NCI-H1048 (cell line): ENCODE measurements around the gene AP1M2.
A peak's percentile ranks its signal among the peaks of the same experiment; 100 is the strongest.
"Not testable (repeated sequence)": the region's sequence is repeated elsewhere in the genome, so short reads cannot be mapped to it uniquely, and the experiment has no call there.

ENCODE experiments used
- DNase-seq: peaks from one replicate; lab custom pipeline; 2025; lab: John Stamatoyannopoulos, UW

The AP1M2 gene

DNA sequence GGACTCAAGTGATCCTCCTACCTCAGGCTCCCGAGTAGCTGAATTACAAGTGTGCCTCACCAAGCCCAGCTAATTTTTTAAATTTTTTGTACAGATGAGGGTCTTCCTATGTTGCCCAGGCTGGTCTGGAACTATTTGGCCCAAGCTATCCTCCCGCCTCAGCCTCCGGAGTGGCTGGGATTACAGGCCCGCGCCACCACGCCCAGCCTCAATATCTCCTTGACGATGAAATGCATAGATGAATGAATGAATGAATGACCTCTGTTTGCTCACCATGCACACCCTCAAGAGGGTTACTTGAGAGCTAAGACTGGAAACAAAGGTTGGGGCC lies 14.9 kb upstream of the AP1M2 start:
- DNase-seq, result no peak

DNA sequence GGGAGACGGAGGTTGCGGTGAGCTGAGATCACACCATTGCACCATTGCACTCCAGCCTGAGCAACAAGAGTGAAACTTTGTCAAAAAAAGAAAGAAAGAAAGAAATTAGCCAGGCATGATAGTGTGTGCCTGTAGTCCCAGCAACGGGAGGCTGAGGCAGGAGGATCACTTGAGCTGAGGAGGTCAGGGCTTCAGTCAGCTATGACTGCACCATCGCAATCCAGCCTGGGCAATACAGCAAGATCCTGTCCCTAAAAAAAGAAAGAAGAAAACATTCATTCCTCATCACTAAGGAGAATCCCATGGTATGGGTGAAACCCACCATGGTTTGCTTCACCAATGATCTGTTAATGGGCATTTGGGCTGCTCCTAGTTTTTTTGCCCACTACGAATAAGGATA lies 13.0 kb upstream of the AP1M2 start:
- no peak for DNase-seq

DNA sequence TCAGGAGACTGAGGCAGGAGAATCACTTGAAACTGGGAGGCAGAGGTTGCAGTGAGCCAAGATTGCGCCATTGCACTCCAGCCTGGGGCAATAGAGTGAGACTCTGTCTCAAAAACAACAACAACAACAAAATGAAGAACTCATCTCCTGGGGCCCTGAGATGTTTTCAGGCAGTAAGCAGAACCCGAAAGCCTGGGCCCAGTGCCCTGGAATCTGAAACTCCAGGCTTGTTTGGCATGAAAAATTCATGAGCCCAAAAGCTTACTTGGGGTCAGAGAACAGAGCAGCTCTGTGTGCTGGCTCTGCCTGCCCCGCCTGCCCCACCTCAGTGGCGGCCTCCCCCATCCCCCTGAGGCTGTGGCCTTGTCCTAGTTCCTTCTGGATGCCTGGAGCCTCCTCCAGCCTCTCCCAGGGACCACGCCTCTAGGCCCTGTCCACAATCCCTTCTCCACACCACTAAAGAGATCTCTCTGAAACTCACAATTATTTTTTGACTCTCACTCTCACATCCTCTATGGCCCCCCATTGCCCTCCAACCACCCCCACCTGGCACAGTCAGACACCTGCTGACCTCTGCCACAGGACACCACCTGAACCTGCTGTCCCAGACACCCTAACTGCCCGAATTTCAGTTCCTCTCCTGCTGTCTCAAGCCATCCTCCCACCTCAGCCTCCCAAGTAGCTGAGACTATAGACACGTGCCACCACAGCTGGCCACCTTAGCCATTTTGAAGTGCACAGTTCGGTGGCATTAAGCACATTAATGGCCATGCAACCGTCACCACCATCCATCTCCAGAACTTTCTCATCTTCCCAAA lies 6.9 kb upstream of the AP1M2 start:
- no peak for DNase-seq

DNA sequence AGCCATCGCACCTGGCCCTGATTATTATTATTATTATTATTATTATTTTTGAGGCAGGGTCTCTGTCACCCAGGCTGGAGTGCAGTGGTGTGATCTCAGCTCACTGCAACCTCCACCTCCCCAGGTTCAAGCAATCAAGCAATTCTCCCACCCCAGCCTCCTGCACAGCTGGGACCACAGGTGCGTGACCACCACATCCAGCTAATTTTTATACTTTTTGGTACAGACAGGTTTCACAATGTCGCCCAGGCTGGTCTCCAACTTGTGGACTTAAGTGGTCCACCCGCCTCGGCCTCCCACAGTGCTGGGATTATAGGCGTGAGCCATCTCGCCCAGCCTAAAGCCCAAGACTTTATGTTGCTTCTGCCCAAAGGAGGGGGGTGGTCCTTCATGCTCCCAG lies 6.0 kb upstream of the AP1M2 start:
- no peak for DNase-seq

DNA sequence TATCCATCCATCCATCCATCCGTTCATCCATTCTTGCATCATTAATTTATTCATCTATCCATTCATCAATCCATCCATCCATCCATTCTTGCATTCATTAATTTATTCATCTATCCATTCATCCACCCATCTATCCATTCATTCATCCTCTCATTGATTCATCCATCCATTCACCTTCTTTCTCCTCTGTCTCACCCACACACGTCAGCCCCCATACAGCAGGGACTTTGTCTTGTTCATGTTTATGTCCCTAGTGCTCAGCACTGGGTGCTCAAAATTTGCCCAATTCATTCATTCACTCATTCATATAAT lies 683 bp upstream of the AP1M2 start:
- DNase-seq, result no peak

DNA sequence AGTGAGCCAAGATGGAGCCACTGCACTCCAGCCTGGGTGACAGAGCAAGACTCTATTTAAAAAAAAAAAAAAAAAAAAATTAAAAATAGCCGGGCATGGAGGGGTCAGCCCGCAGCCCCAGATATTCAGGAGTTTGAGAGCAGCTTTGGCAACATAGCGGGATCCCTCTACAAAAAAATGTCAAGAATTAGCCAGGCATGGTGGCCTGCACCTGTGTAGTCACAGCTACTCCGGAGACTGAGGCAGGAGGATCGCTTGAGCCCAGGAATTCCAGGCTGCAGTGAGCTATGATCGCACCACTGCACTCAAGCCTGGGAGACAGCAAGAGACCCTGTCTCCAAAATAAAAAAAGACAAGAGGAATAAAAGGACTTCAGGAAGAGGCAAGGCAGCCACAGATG lies 716 bp downstream of the AP1M2 start:
- DNase-seq, result no peak

DNA sequence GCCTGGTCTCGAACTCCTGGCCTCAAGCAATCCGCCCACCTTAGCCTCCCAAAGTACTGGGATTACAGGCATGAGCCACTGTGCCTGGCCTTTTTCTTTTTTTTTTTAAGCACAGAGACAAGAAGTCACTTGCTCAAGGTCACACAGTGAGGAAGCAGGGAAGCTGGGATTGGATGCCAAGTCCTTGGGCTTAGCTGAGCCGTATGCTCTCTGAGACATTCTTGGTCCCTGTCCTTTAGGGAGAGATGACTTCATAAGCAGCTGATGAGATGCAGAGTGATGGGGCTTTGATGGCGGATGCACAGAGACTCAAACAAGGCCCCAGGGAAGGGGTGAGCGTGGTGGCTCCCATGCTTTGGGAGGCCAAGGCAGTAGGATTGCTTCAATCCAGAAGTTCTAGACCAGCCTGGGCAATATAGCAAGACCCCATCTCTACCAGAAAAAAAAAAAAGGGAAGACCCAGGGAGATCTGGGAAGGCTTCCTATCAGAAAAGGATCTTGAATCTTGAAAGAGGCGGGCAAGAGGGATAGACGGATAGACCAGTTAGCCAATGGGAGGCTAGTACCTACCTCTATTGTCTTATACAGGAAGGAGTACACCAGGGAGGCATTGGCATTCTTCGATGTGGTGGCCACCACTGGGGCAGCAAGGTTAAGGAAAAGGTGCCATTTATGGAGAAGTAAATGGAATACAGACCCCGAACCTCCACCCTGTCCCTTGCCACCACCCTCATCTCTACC lies 3.9 kb downstream of the AP1M2 start:
- no peak for DNase-seq

DNA sequence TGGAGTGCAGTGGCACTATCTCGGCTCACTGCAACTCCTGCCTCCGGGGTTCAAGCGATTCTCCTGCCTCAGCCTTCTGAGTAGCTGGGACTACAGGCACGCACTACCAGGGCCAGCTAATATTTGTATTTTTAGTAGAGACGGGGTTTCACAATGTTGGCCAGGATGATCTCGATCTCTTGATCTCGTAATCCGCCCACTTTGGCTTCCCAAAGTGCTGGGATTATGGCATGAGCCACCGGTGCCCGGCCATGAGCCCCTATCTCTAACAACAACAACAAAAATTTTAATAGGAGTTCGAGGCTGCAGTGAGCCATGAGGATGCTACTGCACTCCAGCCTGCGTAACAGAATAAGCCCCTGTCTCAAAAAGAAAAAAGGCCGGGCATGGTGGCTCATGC lies 5.0 kb downstream of the AP1M2 start:
- no peak for DNase-seq

DNA sequence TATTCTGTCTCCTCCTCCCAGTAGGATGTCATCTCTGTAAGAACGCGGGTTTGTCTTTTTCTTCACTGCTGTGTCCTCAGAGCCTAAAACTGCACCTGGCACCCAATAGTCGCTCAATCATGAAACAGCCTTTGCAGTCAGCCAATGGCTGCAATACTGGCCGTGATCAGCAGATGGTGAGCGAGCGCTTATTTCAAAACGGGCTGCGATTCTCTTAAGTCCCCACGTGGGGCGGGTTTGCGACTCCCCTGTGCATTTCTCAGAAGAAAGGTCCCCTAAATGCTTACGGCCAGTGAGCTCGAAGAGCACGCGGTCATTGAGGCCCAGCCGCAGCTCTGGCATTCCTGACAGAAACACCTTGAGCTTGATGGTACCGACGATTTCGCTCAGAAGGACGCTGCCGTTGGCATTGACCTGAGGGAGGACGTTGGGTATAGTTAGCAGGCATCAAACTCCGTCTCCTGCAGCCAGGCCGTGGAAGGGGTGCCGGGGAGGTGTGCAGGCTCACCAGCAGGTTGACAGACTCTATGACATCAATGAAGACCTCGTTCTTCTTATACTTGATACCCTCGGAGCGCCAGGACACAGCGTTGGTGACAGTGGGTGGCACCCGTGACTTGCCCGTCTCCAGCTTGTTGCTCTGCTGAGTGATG lies 6.0 kb downstream of the AP1M2 start:
- DNase-seq, result peak; percentile 49

DNA sequence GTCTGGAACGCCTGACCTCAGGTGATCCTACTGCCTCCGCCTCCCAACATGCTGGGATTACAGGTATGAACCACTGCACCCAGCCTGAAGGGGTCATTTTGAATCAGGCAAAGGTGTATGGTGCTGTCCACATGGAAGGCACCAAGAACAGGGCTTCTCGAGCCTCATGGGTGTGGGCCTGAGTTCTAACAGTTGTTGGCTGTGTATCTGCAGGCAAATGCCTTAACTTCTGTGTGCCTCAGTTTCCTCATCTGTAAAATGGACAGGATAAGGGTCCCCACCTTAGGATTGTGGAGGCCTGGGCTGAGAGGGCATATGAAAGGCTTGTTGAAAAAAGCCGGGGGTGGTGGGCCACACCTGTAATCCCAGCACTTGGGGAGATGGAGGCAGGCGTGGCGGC lies 9.2 kb downstream of the AP1M2 start:
- DNase-seq, result no peak

DNA sequence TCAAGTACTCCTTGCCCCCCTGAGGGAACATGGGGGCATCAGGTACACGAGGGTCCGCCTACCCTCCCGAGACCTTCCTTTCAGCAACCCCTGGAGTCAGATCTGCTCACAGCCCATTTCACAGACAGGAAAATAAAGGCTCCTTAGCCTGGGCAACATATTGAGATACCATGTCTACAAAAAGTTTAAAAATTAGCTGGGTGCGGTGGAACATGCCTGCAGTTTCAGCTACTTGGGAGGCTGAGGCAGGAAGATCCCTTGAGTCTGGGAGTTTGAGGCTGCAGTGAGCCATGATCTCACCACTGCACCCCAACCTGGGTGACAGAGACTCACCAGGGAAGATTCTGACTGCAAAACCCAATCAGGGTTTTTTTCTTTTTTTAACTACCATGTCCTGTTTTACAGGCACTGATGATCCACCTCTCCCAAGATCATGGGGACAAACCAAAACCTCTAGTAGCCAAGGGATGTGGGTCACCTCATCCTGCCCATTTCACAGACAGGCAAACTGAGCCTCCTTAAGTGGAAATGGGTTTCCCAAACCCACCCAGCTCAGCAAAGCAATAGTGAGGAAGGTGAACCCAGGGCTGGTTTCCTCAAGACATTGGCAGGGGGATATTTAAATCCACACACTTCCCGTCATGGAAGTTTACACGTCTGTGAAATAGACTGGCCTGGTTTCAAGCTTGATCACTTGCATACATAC lies 11.9 kb downstream of the AP1M2 start:
- DNase-seq, result no peak

DNA sequence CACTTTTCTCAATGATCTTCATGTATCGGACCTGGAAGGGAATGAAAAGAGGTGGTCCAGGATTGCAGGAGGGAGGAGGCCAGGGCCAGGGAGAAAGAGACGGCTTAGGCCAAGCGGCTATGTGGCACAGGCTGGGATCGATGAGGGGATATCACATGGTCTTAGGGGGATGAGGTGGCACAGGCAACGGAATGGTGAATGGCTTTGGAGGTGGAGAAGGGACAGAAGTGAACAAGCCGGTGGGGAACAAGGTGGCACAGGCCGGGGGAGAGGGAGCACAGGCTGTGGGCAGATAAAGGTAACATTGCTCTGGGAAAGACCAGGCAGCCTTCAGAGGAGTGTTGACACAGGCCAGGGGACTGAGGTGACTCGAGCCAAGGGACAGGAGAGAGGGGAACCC lies 12.7 kb downstream of the AP1M2 start:
- DNase-seq, result no peak

DNA sequence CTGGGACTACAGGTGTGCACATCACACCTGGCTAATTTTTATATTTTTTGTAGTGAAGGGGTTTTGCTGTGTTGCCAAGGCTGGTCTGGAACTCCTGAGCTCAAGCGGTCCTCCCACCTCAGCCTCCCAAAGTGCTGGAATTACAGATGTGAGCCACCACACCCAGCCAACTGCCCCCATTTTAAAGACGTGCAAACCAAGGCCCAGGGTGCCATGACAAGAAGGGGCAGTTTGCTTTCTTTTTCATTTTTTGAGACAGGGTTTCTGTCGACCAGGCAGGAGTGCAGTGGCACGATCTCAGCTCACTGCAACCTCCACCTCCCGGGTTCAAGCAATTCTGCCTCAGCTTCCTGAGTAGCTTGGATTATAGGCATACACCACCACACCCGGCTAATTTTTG lies 13.3 kb downstream of the AP1M2 start:
- not testable (repeated sequence) for DNase-seq

DNA sequence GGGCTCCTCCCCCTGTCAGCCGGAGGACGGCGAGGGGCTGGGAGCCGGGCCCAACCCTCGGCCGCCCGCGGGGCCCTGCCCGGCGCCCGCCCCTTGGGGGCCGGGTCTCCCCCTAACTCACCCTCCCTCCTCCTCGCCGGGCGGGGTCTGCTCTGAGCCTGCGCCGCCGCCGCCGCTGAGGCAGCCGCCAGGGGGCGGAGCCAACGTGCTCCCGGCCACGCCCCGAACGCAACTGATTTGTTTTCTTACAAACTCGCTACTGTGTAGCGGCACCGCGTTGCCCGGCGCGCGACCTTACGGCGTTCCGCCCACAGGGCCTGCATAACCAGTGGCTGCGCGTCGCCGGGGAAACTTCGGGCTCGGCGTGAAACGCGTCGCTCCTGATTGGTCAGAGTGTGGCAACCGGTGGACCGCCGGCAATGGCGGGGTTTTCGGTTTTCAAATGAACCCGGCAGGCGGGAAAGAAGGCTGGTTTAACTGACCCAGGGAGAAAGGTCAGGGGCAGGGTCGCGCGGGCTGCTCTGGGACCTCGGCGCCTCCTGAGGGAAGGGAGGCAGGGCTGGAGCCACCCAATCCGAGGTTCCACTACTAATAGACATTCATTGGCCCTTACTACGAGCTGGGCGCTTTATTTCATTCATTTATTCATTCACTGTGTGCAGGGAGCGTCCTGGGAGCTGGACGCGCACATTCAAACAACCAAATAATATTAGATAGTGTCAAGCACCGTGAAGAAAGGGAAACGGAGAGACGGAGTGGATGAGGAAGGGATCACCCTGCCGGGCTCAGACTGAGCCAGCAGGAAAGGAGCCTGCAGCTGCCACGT lies 18.1 kb downstream of the AP1M2 start, which contains the start of gene CDKN2D:
Gene CDKN2D (minus strand): TSS at position 154 of the 826 bp plus-strand sequence. CDS start 326 bp downstream, outside the sequence.
- peak; percentile 100 for DNase-seq

DNA sequence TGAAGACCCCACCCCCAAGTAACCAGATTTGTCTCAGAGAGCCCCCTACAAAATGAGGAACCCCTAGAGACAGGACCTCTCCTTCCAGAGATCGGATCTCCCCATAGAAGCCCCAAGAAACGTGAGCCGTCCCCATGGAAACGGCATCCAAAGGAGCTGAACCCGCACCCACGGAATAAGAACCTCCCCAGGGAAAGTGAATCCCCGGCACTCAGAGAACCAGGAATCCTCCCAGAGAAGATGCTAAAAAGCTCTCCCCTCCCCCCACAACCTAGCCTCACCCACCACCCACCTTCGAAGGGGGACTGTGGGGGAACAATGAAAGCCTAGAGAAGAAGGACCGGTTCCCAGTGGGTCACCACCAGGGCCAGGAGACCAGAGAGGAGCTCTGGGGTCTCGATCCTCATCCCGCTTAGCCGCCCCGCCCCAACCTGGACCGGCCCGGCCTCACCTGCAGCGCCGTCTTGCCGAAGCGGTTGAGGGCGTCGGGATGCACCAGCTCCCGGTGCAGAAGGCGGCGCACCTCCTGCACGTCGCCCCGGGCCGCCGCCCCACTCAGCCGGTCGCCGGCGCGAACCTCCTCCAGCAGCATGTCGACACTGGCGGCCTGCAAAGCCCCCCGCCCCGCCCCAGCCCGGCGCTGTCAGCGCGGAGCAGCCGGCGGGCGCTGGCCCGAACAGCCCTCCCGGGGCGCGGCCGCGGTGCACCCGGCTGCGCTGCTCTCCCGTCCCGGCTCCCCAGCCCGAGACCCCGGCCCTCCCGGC lies 18.9 kb downstream of the AP1M2 start:
- DNase-seq, result no peak

DNA sequence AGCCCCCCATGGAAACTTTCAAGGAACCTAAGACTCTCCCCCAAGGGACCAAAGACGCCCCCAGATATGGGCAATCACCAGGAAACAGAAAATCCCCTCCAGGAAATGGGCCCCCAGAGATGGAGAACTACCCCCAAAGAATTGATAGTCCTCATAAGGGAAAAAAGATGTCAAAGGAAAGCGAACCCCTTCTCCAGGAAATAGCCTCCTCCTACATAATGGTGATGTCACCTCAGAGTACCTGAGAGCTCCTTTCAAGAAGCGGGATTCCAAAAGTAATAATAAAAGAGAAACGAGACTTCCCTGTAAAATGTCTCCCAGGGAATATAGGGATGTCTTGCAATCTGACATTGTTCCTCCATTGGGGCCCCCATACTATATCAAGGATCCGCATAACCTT lies 19.5 kb downstream of the AP1M2 start:
- no peak for DNase-seq

DNA sequence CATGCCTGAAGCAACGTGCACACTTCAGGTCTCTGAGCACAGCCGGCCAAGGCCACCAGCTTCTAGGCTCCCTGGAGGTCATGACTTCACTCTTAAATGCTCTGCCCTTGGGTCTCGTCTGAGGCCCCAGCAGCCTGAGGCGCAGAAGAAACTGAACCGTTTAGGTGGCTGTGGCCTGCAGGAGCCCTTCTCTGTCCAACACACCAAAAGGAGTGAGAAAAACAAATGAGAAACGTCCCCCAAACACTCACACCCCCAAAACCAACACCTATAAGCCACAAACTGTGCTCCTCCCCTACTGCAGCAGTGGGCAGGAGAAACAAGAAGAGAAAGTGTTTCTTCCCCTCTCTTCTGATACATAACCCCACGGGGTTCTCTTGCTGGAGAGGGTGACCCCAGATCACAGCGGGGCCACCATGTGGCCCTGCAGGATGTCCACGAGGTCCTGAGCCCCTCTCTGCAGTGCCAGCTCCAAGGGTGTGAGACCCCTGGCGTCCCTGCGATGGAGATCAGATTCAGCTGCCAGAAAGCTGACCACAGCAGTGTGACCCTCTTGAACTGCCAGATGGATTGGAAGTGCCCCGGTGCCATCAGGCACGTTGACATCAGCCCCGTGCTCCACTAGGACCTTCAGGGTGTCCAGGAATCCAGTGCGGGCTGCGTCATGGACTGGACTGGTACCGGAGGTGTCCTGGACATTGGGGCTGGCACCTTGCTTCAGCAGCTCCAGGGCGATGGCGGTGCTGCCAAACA lies 20.3 kb downstream of the AP1M2 start:
- DNase-seq, result no peak

DNA sequence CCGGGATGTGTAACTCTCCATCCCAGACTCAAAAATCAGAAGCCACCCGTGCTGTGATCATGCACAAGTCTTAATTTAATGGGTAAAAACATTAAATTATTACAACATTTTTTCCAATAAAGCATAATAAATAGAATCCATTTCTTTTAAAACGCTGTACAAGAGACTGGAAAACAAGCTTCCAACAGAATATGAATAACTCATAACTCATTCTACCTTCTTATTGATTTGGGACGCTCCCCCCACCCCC lies 20.8 kb downstream of the AP1M2 start:
- no peak for DNase-seq

DNA sequence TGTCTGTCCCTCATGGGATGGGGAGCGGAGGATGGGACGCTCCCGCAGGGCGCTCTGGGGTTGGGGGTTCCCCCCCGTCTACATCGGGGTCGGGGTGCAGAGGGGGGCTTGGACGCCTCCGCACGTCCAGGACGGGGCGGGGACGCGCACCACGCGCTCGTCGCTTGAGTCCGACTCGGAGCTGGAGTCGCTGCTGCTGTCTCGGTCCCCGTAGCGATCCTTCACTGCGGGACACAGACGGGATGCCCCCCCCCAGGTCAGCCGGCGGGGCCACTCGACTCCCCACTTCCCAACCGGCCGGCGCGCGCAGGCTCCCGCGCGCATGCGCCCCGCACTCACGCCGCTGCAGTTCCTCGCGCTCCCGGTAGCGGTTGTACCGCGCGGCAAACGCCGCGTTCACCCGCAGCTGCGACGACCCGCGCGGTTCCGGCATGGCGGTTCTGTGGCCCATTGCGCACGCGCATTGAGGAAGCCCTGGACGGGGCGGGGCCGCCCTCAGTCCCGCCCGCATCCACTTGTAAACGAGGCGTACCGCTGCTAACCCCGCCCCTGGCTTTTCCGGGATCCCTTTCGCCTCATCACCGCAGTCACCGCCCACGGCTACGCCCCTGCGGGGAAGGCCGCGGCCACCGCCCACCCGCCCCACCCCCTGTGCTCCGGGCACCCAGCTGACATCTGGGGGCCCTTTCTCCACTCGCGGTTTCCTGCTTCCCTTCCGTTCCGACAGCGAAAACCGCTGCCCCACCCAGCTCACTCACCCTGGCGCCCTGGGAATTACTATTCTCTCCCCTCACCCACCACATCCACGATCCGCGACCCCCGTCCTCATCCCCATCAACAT lies 21.3 kb downstream of the AP1M2 start, which contains the start of gene KRI1:
Gene KRI1 (minus strand): TSS at position 444 of the 841 bp plus-strand sequence. CDS start 11 bp downstream, at position 433.
- DNase-seq, result peak; percentile 91
